Measurements from ENCODE around the gene SNX25. TPM values are rescaled to one million over a fixed set of nuclear protein-coding genes. Genes with fewer than 3 reads are reported as not detected.

The SNX25 gene
- polyA plus RNA-seq, 1 donor (not counting 4 experiments of a cell fraction or from before 2014, with no cell fraction given), result 5.0 TPM

DNA sequence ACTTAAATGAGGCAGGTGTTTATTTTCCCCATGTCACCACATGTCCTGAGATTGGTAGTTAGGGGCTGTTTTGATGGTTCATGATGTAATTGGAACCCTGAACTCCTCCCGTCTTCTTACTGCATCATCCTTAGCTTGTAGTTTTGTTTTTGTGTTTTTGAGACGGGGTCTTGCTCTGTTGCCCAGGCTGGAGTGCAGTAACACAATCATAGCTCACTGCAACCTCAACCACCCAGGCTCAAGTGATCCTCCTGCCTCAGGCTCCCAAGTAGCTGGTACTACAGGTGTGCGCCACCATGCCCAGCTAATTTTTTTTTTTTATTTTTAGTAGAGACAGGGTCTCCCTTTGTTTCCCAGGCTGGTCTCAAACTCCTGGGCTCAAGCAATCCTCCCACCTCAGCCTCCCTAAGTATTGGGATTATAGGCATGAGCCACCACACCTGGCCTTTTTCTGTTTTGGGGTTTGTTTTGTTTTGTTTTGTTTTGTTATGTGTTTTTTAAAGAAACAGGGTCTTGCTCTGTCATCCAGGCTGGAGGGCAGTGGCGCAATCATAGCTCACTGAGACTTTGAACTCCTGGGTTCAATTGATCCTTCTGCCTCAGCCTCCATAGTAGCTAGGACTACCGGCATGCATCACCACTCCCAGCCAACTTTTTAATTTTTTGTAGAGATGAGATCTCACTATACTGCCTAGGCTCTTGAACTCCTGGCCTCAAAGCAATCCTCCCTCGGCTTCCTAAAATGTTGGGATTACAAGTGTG is 76.4 kb downstream of the SNX25 start:
- H3K9ac ChIP-seq (ENCODE audit: control insufficient read depth, extremely low read depth, insufficient read depth, low read length), result no peak overlapping the region
- FAIRE-seq (no peak), DNase-seq (ENCODE audit: low read depth, low spot score) (no peak)
- H3K9me3 ChIP-seq (ENCODE audit: control insufficient read depth, low read depth, low read length), result no peaks in the 10 kb centered on the region
- no peaks in the 10 kb centered on the region for H3K27me3 ChIP-seq (ENCODE audit: control insufficient read depth, extremely low read depth, insufficient read depth, low read length)
- H3K4me1 ChIP-seq (ENCODE audit: control insufficient read depth, extremely low read depth, insufficient read depth, low read length), result peaks cover 15% of the 10 kb centered on the region
- TF ChIP-seq, protein P1, sequence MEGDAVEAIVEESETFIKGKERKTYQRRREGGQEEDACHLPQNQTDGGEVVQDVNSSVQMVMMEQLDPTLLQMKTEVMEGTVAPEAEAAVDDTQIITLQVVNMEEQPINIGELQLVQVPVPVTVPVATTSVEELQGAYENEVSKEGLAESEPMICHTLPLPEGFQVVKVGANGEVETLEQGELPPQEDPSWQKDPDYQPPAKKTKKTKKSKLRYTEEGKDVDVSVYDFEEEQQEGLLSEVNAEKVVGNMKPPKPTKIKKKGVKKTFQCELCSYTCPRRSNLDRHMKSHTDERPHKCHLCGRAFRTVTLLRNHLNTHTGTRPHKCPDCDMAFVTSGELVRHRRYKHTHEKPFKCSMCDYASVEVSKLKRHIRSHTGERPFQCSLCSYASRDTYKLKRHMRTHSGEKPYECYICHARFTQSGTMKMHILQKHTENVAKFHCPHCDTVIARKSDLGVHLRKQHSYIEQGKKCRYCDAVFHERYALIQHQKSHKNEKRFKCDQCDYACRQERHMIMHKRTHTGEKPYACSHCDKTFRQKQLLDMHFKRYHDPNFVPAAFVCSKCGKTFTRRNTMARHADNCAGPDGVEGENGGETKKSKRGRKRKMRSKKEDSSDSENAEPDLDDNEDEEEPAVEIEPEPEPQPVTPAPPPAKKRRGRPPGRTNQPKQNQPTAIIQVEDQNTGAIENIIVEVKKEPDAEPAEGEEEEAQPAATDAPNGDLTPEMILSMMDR (optimal IDR thresholded peaks at IDR 0.05 in 1 of 3, IDR thresholded peaks at IDR 0.05 in 1 of 3, conservative IDR thresholded peaks at IDR 0.05 in 1 of 3; ENCODE audit: extremely low read depth in 1 of 3, insufficient read depth in 2 of 3, low read length in 3 of 3), result no peak
- no peak for TF ChIP-seq EZH2 (IDR thresholded peaks at IDR 0.05; ENCODE audit: low read length)
- H3K4me3 ChIP-seq (ENCODE audit: control insufficient read depth in 2 of 3, extremely low read depth in 1 of 3, insufficient read depth in 2 of 3, low read depth in 1 of 3, low read length in 3 of 3), result no peak overlapping the region
- no peak overlapping the region for H2AFZ ChIP-seq (ENCODE audit: control insufficient read depth, low read length)
- no peak overlapping the region for H3K4me2 ChIP-seq (ENCODE audit: control insufficient read depth, extremely low read depth, insufficient read depth, low read depth, low read length)
- peaks cover 2% of the 10 kb centered on the region for H3K9me1 ChIP-seq (ENCODE audit: control insufficient read depth, extremely low read depth, insufficient read depth, low read length)
- no peaks in the 10 kb centered on the region for H3K79me2 ChIP-seq (ENCODE audit: control insufficient read depth, insufficient read depth, low read length)
- no peaks in the 10 kb centered on the region for H4K20me1 ChIP-seq (ENCODE audit: control insufficient read depth, extremely low read depth, insufficient read depth, low read length)
- dilution Hi-C loops (cut with MboI; ENCODE audit: extremely low pct_ligation_motif_present, low sequenced_read_pairs), result no loop called here
- H3K36me3 ChIP-seq (ENCODE audit: control insufficient read depth in 2 of 2, extremely low read depth in 1 of 2, insufficient read depth in 2 of 2, low read length in 2 of 2), result peaks cover 0 to 7% of the 10 kb centered on the region in 2 experiments
- H3K27ac ChIP-seq (ENCODE audit: control insufficient read depth, insufficient read depth, low read length), result no peak overlapping the region

DNA sequence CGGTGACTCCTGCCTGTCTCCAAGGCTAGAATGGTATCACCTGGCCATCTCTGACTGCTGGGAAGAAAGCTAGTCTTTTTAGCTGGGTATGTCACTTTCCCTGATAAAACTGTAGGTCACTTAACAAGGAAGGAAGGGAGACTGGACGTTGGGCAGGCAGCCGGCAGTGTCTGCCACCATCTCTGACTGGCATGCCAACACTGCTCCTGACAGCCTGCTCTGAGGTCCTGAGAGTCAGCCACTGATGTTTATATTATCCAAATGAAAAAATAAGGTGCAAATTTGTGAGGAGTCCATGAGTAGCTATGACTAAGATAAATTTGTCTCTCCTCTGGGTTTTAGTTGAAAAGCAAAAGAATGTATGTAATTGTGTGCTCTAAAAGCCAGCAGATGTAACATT is 77.2 kb downstream of the SNX25 start:
- H4K20me1 ChIP-seq (ENCODE audit: control insufficient read depth, extremely low read depth, insufficient read depth, low read length), result no peaks in the 10 kb centered on the region
- dilution Hi-C loops (cut with MboI; ENCODE audit: extremely low pct_ligation_motif_present, low sequenced_read_pairs), result no loop called here
- H3K4me2 ChIP-seq (ENCODE audit: control insufficient read depth, extremely low read depth, insufficient read depth, low read depth, low read length), result no peak overlapping the region
- no peak overlapping the region for H2AFZ ChIP-seq (ENCODE audit: control insufficient read depth, low read length)
- no peak overlapping the region for H3K27ac ChIP-seq (ENCODE audit: control insufficient read depth, insufficient read depth, low read length)
- H3K9me3 ChIP-seq (ENCODE audit: control insufficient read depth, low read depth, low read length), result no peaks in the 10 kb centered on the region
- DNase-seq (ENCODE audit: low read depth, low spot score) (no peak), FAIRE-seq (no peak)
- H3K9ac ChIP-seq (ENCODE audit: control insufficient read depth, extremely low read depth, insufficient read depth, low read length), result no peak overlapping the region
- TF ChIP-seq EZH2 (IDR thresholded peaks at IDR 0.05; ENCODE audit: low read length), result no peak
- TF ChIP-seq, protein P1 (optimal IDR thresholded peaks at IDR 0.05 in 1 of 3, IDR thresholded peaks at IDR 0.05 in 1 of 3, conservative IDR thresholded peaks at IDR 0.05 in 1 of 3; ENCODE audit: extremely low read depth in 1 of 3, insufficient read depth in 2 of 3, low read length in 3 of 3), result no peak
- peaks cover 2% of the 10 kb centered on the region for H3K9me1 ChIP-seq (ENCODE audit: control insufficient read depth, extremely low read depth, insufficient read depth, low read length)
- peaks cover 0 to 8% of the 10 kb centered on the region in 2 experiments for H3K36me3 ChIP-seq (ENCODE audit: control insufficient read depth in 2 of 2, extremely low read depth in 1 of 2, insufficient read depth in 2 of 2, low read length in 2 of 2)
- H3K79me2 ChIP-seq (ENCODE audit: control insufficient read depth, insufficient read depth, low read length), result no peaks in the 10 kb centered on the region
- peaks cover 15% of the 10 kb centered on the region for H3K4me1 ChIP-seq (ENCODE audit: control insufficient read depth, extremely low read depth, insufficient read depth, low read length)
- H3K27me3 ChIP-seq (ENCODE audit: control insufficient read depth, extremely low read depth, insufficient read depth, low read length), result no peaks in the 10 kb centered on the region
- H3K4me3 ChIP-seq (ENCODE audit: control insufficient read depth in 2 of 3, extremely low read depth in 1 of 3, insufficient read depth in 2 of 3, low read depth in 1 of 3, low read length in 3 of 3), result no peak overlapping the region
